ENCODE results near the gene PRKD1. TPM values are rescaled to one million over a fixed set of nuclear protein-coding genes. Genes with fewer than 3 reads are reported as not detected.

The PRKD1 gene
- total RNA-seq, 1 experiment from 2014 or later = not detected

DNA sequence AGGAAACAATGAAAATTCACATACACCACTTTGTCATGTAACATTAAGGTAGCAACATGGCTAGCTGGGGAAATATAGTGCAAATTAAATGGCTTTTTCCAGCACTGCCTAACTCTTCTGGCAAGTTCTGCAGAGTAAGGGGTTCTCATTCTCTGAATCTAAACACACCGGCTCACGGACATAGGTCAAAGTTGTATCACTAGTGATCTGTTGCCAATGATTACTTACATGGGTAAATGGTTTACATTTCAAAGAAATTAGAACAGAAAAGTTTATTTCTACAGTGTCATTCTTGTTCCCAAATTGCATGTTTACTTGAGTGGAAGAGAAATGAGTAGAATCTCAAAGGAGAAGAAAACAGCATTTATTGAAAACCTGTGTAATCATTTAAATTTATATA is 381.9 kb downstream of the PRKD1 start:
- no TSS peak for BruUV-seq (replicated peaks)
- no peak for TF ChIP-seq ELF1 (IDR thresholded peaks at IDR 0.05; ENCODE audit: borderline replicate concordance, low read depth)
- TF ChIP-seq YY1 (IDR thresholded peaks at IDR 0.05; ENCODE audit: extremely low read depth, insufficient replicate concordance, low read depth, low read length) = no peak
- TF ChIP-seq, protein P1, sequence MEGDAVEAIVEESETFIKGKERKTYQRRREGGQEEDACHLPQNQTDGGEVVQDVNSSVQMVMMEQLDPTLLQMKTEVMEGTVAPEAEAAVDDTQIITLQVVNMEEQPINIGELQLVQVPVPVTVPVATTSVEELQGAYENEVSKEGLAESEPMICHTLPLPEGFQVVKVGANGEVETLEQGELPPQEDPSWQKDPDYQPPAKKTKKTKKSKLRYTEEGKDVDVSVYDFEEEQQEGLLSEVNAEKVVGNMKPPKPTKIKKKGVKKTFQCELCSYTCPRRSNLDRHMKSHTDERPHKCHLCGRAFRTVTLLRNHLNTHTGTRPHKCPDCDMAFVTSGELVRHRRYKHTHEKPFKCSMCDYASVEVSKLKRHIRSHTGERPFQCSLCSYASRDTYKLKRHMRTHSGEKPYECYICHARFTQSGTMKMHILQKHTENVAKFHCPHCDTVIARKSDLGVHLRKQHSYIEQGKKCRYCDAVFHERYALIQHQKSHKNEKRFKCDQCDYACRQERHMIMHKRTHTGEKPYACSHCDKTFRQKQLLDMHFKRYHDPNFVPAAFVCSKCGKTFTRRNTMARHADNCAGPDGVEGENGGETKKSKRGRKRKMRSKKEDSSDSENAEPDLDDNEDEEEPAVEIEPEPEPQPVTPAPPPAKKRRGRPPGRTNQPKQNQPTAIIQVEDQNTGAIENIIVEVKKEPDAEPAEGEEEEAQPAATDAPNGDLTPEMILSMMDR (IDR thresholded peaks at IDR 0.05 in 2 of 3, conservative IDR thresholded peaks at IDR 0.05 in 1 of 3; ENCODE audit: borderline replicate concordance in 1 of 3, insufficient read depth in 1 of 3, low read depth in 2 of 3, low read length in 2 of 3) = no peak
- TF ChIP-seq SIN3A (IDR thresholded peaks at IDR 0.05; ENCODE audit: low read depth) = no peak
- no peak for TF ChIP-seq EZH2 (IDR thresholded peaks at IDR 0.05)
- TF ChIP-seq, protein P2, sequence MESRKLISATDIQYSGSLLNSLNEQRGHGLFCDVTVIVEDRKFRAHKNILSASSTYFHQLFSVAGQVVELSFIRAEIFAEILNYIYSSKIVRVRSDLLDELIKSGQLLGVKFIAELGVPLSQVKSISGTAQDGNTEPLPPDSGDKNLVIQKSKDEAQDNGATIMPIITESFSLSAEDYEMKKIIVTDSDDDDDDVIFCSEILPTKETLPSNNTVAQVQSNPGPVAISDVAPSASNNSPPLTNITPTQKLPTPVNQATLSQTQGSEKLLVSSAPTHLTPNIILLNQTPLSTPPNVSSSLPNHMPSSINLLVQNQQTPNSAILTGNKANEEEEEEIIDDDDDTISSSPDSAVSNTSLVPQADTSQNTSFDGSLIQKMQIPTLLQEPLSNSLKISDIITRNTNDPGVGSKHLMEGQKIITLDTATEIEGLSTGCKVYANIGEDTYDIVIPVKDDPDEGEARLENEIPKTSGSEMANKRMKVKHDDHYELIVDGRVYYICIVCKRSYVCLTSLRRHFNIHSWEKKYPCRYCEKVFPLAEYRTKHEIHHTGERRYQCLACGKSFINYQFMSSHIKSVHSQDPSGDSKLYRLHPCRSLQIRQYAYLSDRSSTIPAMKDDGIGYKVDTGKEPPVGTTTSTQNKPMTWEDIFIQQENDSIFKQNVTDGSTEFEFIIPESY (IDR thresholded peaks at IDR 0.05; ENCODE audit: extremely low read depth, insufficient replicate concordance, low read length) = no peak
- TF ChIP-seq FOSL1 (IDR thresholded peaks at IDR 0.05; ENCODE audit: low read depth) = no peak
- TF ChIP-seq SRF (IDR thresholded peaks at IDR 0.05; ENCODE audit: low read depth) = no peak
- no peak for TF ChIP-seq JUND (IDR thresholded peaks at IDR 0.05)
- TF ChIP-seq EGR1 (IDR thresholded peaks at IDR 0.05; ENCODE audit: low read depth) = no peak
- TF ChIP-seq POLR2AphosphoS5 (IDR thresholded peaks at IDR 0.05; ENCODE audit: low read depth, low read length) = no peak
- TF ChIP-seq POLR2A (IDR thresholded peaks at IDR 0.05; ENCODE audit: borderline replicate concordance, extremely low read depth, insufficient read depth, insufficient read length) = no peak
- Histone ChIP-seq H3K9me3 (ENCODE audit: control insufficient read depth in 1 of 2, insufficient read depth in 1 of 2, low read depth in 1 of 2, low read length in 2 of 2) (no peaks in the 10 kb centered on the region; a peak in 3 of 4 replicates), H3K27me3 (ENCODE audit: insufficient read depth, low read length) (no peaks in the 10 kb centered on the region), H2AFZ (ENCODE audit: low read depth, low read length, poor library complexity, severe bottlenecking) (no peak overlapping the region), H3K9ac (ENCODE audit: low read length) (no peak overlapping the region), H3K4me2 (ENCODE audit: low read length) (no peak overlapping the region), H3K9me2 (ENCODE audit: insufficient read depth) (no peaks in the 10 kb centered on the region), H3K4me3 (replicated peaks in 1 of 2; ENCODE audit: low read depth in 1 of 2, low read length in 2 of 2) (no peak overlapping the region), H3K36me3 (ENCODE audit: control insufficient read depth in 1 of 2, insufficient read depth in 2 of 2, low read length in 2 of 2) (no peaks in the 10 kb centered on the region), H3K79me2 (ENCODE audit: insufficient read depth, low read length) (no peaks in the 10 kb centered on the region), H3K27ac (ENCODE audit: low read depth, low read length) (no peak overlapping the region), H3K4me1 (ENCODE audit: control insufficient read depth in 1 of 2, insufficient read depth in 2 of 2, low read length in 2 of 2) (no peaks in the 10 kb centered on the region), H4K20me1 (ENCODE audit: insufficient read depth) (no peaks in the 10 kb centered on the region)
- CTCF ChIA-PET = no interaction called here
- no peak for ATAC-seq
- POLR2A ChIA-PET = no interaction called here
- intact Hi-C loops (cut with micrococcal nuclease) = loop anchor here (5.0 to 10.0 kb wide), 2 partner anchors 667 to 729 kb away; no protein-coding TSS in a partner anchor
- no peak for DNase-seq (ENCODE audit: low read depth, low spot score)
- RAD21 ChIA-PET (ENCODE audit: low non-redundant PET in 1 of 2, low total read pairs in 2 of 2, uncharacterized antibody in 2 of 2, unreplicated experiment in 2 of 2) = no interaction called here

Data from HCT116 (cell line).